GM18909 (cell line): Measurements from ENCODE around the gene HYAL1.

ENCODE experiments used
- ATAC-seq: cut with Tn5 transposase; IDR thresholded peaks from one replicate; pipeline ENCODE4 v1.9.1; 2021; ENCODE audit warnings: mild to moderate bottlenecking; ENCODE audit not compliant: unreplicated experiment, poor library complexity

HYAL1 gene

DNA sequence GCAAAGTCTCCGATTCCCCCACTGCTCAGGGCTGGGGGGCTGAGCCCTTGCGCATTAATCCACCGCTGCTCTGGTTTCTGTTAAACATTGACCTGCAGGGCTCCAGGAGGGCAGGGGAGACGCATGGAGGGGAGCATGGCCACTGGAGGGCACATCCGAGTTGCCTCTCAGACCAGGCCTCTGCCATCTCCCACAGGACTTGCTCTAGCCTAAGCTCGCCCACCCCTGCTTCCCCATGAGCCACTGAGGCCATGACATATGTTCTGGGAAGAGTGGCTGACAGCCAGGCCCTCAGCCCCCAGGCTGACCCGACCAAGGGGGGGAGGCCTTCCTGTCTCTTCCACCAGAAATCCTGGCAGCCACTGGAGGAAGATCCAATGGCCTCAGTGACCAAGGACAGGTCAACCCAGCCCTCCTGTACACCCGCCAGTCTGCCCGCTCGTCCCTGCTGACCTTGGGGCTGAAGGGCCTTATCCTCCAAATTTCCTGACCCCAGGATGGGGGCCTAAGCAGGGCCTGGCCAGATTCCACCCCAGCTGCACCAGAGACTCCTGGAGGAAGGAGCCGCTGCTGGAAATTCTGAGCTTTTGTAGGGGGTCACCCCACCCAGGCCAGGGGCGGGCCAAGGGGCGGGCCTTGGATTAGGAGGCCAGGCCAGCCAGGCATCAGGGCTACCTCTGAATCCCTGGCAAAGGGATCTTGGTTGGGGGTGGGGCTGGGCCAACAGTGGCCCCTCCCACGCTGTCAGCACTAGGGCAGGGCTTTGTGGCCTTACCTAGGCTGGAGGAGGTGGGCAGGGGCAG, at the start of gene HYAL1:
HYAL1 (minus strand) TSS at position 562 of the 803 bp plus-strand sequence. CDS start 618 bp downstream, outside the sequence.
- ATAC-seq, result no peak

- ATAC-seq, result no peak
These were observed 49.4 kb upstream of the HYAL1 start for GRCh38 chr3:50352781-50353180.

DNA sequence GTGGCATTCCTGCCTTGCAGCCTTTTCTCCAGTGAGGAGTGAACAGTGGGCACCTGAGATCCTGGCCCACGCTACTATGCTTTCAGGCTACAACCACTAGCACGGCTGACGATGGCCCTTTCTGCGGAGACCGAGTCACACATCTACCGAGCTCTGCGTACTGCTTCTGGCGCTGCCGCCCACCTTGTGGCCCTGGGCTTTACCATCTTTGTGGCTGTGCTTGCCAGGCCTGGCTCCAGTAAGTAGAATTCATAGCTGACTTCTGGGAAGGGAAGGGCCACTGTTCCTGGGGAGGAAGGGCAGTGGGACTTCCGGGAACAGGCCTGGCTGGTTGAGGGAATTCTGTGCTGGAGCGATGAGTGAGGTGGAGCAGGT, 47.9 kb upstream of the HYAL1 start:
- ATAC-seq, result no peak

DNA sequence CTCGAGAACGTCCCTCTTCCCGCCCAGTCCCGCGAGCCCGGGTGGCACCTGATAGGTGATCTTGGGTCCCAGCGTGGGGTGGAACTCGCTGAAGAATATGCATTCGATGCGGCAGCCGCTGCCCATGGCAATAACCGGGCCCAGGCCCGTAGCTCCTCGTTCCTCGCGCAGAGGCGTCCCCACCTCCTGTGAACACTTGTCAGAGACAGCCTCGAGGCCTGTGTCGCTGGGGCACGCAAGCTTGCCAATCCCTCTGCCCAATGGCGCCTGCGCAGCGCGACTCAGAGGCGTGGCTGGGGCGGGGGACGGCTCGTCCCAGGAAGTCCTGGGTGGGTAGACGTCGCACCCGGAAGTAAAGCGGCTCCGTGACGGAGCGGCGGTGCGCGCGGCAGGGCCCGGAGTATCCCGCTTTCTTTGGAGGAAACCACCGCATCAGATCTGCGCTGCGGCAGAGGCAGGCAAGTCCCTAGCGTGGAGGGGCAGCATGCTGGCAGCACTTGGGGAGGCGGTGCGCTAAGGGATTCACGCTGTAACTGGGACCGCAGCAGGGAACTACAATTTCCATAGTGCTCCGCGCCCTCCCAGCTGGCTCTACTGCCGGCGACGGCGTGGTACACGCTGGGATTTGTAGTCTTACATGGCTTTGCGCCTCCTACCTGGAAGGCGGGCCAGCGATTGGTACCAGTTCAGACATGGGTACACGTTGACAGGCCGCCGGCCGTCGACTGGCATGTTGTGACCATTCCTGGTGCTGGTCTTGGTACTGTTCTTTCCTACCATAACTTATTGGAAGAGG, 47.4 kb upstream of the HYAL1 start, which contains the start of the genes CYB561D2 and NPRL2:
CYB561D2 (plus strand) TSS at position 336 of the 796 bp plus-strand sequence. CDS start 572 bp downstream, outside the sequence.
NPRL2 (minus strand) TSS at position 249 of the 796 bp plus-strand sequence; CDS start at position 126, 123 bp downstream.
- peak; percentile 84 for ATAC-seq

DNA sequence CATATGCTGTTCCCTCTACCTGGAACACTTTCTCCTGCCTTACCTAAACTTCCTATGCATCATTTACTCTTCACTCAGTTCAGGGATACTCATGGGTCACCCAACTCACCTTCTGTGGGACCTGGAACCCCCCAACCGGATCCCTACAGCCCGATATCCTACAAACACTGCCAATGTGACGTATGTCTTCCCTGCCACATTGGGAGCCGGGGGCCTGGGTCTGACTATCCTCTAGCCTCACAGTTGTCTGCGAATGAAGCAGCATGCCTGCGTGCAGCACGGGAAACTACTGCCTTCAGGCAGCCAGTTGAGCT, 46.8 kb upstream of the HYAL1 start:
- no peak for ATAC-seq

GRCh38 chr3:50347187-50347813, 43.9 kb upstream of the HYAL1 start:
- no peak for ATAC-seq

GRCh38 chr3:50345586-50346234, 42.3 kb upstream of the HYAL1 start, which contains the start of gene ZMYND10:
Gene ZMYND10 (minus strand): TSS chr3:50345732. CDS start chr3:50345579, 153 bp downstream.
- no peak for ATAC-seq

DNA sequence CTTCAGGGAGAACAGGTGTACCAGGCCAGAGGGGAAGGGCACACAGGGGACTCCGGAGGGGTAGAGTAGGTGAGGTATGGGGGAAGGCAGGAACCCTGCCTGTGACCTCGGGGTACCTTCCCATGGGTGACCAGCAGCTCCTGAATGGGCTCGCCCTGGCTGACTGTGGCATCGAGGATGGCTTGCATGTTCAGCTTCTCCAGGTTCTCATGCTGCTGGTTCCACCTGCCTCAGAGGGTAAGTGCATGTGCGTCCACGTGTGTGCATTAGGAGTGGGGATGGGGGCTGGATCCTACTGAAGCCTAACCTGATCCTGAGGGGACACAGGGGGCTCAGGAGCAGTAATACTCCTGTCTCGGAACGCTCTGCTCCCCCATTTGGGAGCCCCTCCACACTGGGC, 41.6 kb upstream of the HYAL1 start:
- ATAC-seq, result no peak

DNA sequence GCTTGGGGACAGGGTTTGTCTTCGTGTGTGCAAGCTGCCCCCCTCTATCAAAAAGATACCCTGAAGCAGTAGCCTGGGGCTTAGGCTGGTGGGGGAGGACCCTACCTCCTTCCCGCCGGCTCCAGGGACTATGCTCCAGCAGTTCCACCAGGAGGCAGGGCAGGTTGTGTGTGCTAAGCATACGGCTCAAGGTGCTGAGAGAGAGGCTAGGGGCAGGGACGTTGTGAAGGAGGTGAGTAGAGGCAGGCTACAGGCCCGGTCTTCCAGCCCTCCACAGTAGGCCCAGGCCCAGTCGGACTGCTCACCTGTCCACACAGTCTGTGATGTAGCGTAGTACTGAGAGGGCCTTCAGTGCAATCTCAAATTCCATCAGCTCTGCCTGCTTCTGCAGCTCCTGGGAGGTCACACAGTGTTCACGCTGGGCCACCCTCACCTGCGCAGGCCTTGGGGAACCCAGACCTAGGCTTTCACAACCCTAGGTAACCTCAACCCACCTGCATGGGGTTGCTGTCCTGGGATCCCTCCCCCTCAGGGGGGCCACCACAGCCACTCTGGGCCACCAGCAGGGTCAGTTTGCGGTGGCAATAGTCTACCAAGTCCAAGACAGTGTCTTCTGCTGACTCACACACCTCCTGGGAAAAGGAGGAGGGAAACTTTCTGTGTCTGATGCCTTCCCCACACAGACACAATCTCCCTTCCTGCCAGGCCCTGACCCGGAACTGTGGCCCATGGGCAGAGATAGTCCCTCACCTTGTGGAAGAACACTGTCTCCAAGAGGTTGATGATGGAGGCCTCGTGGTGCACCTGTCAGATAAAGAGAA, 39.6 kb upstream of the HYAL1 start:
- ATAC-seq, result no peak

DNA sequence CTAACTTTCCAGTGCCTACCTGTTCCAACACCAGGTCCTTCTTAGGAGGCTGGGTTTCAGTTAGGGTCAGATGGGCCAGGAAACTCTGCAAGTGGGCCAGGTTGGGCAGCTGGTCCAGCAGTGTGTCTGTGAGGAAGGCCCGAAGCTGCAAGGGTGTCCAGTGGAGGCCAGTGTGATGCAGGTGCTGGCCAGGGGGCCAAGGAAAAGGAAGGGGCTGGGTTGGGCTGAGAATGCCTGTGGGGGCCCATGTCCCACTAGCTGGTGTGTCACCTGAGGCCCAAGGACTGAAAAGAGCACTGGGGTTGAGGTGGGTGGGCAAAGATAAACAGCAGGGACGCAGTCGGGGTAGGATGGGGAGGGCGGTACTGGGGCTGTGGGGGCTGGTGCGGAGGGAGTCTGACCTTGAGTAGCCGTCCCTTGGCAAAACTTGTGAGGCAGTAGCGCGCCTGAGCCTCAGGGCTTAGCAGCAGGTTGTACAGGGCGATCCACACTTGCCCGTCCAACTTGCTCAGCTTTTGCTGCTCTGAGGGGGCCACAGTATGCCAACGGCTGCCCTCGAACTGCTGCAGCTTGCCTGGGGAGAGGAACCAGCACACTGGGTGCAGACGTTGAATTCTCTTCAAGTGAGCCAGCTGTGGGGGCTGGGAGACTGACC, 38.7 kb upstream of the HYAL1 start:
- ATAC-seq, result no peak

DNA sequence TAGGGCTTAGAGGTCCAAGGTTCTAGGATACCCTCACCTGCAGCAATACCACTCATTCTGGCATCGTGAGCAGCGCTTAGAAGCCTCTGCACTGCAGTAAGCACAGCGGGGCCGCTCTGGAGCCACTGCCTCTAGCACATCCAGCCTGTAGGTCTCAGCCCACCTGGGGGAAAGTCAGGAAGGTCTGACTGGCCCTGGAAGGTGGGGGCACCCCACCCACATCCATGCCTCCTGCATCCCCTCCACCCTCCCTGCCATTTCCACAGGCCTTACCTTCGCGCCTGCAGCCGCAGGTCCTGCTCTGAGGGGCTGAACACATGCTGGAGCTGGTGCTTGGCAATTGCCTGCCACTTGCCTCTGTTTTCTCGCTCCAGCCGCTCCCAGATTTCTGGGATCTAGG, 38.2 kb upstream of the HYAL1 start:
- no peak for ATAC-seq

- ATAC-seq, result peak; percentile 20
These were observed 37.3 kb upstream of the HYAL1 start, which contains the start of gene RASSF1 for GRCh38 chr3:50340448-50341329. Gene RASSF1 (minus strand): TSS chr3:50340836. CDS start chr3:50340805, 31 bp downstream.

DNA sequence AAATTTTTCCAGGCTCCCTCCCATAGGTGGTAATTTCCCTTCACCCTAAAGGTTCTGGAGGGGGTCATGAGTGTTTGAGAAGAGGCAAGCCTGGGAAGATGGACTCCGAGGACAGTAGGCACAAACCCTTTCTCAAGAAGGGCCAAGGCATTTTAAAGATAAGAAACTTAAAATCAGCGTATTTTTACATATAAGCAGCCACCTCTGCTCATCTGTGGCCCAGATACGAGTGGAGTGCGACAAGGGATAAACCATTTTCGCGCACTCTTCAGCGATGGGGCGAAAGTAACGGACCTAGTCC, 36.7 kb upstream of the HYAL1 start:
- ATAC-seq, result no peak

DNA sequence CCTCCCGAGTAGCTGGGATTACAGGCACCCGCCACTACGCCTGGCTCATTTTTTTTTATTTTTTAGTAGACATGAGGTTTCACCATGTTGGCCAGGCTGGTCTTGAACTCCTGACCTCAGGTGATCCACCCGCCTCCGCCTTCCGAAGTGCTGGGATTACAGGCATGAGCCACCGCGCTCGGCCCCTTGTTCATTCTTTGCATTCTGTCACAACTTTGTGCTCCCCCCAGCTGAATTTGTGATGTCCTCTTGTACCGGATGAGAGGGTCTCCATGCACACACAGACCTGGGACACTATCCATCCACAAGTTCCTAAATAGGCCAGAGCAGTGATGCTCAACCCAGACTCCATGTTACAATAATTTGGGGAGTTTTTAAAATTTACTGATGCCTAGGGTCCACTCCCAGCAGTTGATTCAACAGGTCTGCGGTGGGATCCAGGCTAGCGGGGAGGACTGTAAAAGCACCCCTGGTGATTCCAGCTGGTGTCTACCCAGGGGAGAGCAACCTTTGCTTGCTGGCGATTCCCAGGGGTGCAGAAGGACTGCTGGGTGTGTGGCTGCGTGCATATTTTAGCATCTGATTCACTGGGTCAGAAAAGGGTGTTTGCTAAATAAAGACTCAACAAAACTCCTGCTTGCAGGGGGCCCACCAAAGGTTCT, 36.2 kb upstream of the HYAL1 start:
- no peak for ATAC-seq

DNA sequence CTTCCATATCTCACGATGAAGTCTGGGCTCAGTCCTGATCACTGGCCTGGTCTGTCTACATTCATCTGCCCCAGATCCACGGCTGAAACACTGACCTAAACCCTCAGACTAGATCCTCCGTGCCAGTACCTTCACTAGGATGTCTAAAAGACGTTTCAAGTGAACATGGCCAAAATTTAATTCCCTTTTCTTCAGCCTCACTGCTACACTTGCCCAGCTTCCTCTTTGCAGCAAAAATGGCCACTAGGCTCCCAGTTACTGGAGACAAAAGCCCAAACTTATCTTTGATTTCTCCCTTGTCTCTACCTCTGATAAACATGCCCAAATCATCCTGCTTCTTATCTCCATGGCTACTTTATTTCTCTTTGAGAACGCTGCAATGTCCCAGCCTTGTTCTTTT, 35.6 kb upstream of the HYAL1 start:
- ATAC-seq, result no peak

DNA sequence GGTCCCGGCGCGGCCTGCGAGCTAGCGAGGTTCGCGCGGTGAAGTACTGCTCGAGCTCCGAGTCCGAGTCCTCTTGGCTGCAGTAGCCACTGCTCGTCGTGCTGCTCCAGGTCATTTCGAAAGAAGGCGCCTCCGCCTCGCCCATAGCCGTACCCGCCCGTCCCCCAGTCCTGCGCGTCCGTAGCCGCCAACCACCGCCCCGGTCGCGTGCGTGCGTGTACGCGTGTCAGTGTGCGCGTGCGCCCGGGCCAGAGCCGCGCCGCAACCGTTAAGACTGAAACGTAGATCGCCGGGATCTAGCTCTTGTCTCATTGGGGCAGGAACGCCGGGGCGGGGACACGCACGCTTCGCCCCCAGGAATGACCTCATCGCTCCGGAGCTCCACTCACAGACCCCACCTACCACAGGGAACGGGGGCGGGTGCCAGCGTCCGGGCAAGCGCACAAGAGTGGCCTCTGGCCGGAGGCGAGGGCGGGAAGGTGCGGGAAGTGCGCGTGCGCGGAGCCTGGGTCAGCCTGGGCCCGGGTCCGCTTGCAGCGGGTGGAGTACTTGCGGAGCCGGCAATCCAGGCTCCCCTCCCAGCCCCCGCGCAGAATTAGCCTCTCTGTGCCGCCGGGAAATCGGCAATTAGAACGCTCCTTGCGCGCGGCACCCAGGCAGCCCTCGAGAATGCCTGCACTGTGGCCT, 33.9 kb upstream of the HYAL1 start:
- ATAC-seq, result peak; percentile 74
